NCI-H1105 (cell line): ENCODE results near the gene CLHC1.
"Not testable (repeated sequence)": the region's sequence is repeated elsewhere in the genome, so short reads cannot be mapped to it uniquely, and the experiment has no call there.

ENCODE experiments used
- DNase-seq: peaks from one replicate; lab custom pipeline; 2025; lab: John Stamatoyannopoulos, UW

CLHC1 gene

GRCh38 chr2:55152475-55153412, 79.3 kb downstream of the CLHC1 start:
- no peak for DNase-seq

GRCh38 chr2:55151733-55152433, 80.2 kb downstream of the CLHC1 start:
- no peak for DNase-seq

- DNase-seq, result no peak
These were observed 81.3 kb downstream of the CLHC1 start for GRCh38 chr2:55150834-55151233.

- no peak for DNase-seq
These were observed 83.8 kb downstream of the CLHC1 start for GRCh38 chr2:55148269-55148668.

GRCh38 chr2:55147531-55147930, 84.6 kb downstream of the CLHC1 start:
- no peak for DNase-seq

GRCh38 chr2:55147041-55147440, 85.1 kb downstream of the CLHC1 start:
- no peak for DNase-seq

- no peak for DNase-seq
These were observed 85.8 kb downstream of the CLHC1 start for GRCh38 chr2:55146263-55146662.

GRCh38 chr2:55144922-55145820, 86.9 kb downstream of the CLHC1 start:
- DNase-seq, result no peak

- not testable (repeated sequence) for DNase-seq
These were observed 88.4 kb downstream of the CLHC1 start for GRCh38 chr2:55143706-55144105.

GRCh38 chr2:55142518-55142917, 89.6 kb downstream of the CLHC1 start:
- DNase-seq, result no peak

- DNase-seq, result no peak
These were observed 90.3 kb downstream of the CLHC1 start for GRCh38 chr2:55141572-55142413.

GRCh38 chr2:55140316-55141219, 91.5 kb downstream of the CLHC1 start:
- DNase-seq, result no peak

- DNase-seq, result no peak
These were observed 92.8 kb downstream of the CLHC1 start for GRCh38 chr2:55139305-55139704.

- no peak for DNase-seq
These were observed 93.2 kb downstream of the CLHC1 start for GRCh38 chr2:55138882-55139229.

- DNase-seq, result no peak
These were observed 93.8 kb downstream of the CLHC1 start for GRCh38 chr2:55138014-55138881.

- no peak for DNase-seq
These were observed 94.8 kb downstream of the CLHC1 start for GRCh38 chr2:55137024-55137958.

- no peak for DNase-seq
These were observed 96.0 kb downstream of the CLHC1 start for GRCh38 chr2:55136138-55136541.

- DNase-seq, result no peak
These were observed 96.6 kb downstream of the CLHC1 start for GRCh38 chr2:55135491-55135890.
